Activated CD8-positive, alpha-beta T cell treated with anti-CD3 and anti-CD28 coated beads, Interleukin-2, amount 10 ng/mL, durations not matched to agents 7 days and 5 days (primary cell): Measurements from ENCODE around the gene KIF26B. TPM values are rescaled to one million over a fixed set of nuclear protein-coding genes. Genes with fewer than 3 reads are reported as not detected.

Source experiments
- ATAC-seq: fragments of 150-1000 bp; cut with Tn5 transposase; one replicate; pipeline ENCODE4 v1.10.0; 2021; ENCODE audit warnings: moderate library complexity
- CTCF ChIA-PET: fragments of 350-600 bp; sonication (Branson Sonifier 250); formaldehyde crosslinking; loops from one replicate; lab custom pipeline; 2021; ENCODE audit warnings: antibody characterized with exemption; lab: Charles Lee
- POLR2A ChIA-PET: fragments of 350-600 bp; sonication (Branson Sonifier 250); formaldehyde crosslinking; loops from one replicate; lab custom pipeline; 2021; ENCODE audit warnings: antibody characterized with exemption; lab: Charles Lee
- DNase-seq: peaks from one replicate; pipeline ENCODE4 v3.0.0-alpha.2; 2020
- H3K27ac Mint-ChIP-seq: one replicate; pipeline ENCODE4 v1.8.0; 2021; ENCODE audit warnings: mild to moderate bottlenecking, mixed read lengths
- H3K27me3 Mint-ChIP-seq: one replicate; pipeline ENCODE4 v1.8.0; 2021; ENCODE audit warnings: low read depth, mixed read lengths
- H3K36me3 Mint-ChIP-seq: one replicate; pipeline ENCODE4 v1.8.0; 2021; ENCODE audit warnings: low read depth, mixed read lengths
- H3K4me1 Mint-ChIP-seq: one replicate; pipeline ENCODE4 v1.8.0; 2021; ENCODE audit warnings: low read depth, mixed read lengths
- H3K4me3 Mint-ChIP-seq: one replicate; pipeline ENCODE4 v1.8.0; 2021; ENCODE audit warnings: mild to moderate bottlenecking, mixed read lengths
- H3K9me3 Mint-ChIP-seq: one replicate; pipeline ENCODE4 v1.8.0; 2022; ENCODE audit warnings: mixed read lengths; ENCODE audit not compliant: insufficient read depth
- total RNA-seq, 2 experiments: library from RNA; stranded (reverse); gene quantifications; one replicate each; pipeline ENCODE4 v1.2.3, GENCODE V29; 2021

Gene KIF26B
- total RNA-seq, 2 experiments from 2014 or later, result 0.03 to 0.08 TPM

- DNase-seq (no peak), ATAC-seq (no peak)
- Mint-ChIP-seq H3K27me3 (peaks cover 15% of the 10 kb centered on the region), H3K4me1 (peaks cover 8% of the 10 kb centered on the region), H3K27ac (no peak overlapping the region), H3K9me3 (no peaks in the 10 kb centered on the region), H3K36me3 (no peaks in the 10 kb centered on the region), H3K4me3 (no peak overlapping the region)
- ChIA-PET CTCF (no interaction called here), POLR2A (no interaction called here)
These were observed 44.1 kb downstream of the KIF26B start for GRCh38 chr1:245198748-245199516.

- no peak overlapping the region for H3K27ac Mint-ChIP-seq
- CTCF ChIA-PET, result no interaction called here
- H3K4me3 Mint-ChIP-seq, result no peak overlapping the region
- no peak for DNase-seq
- peaks cover 13% of the 10 kb centered on the region for H3K27me3 Mint-ChIP-seq
- no peak for ATAC-seq
- no peaks in the 10 kb centered on the region for H3K36me3 Mint-ChIP-seq
- POLR2A ChIA-PET, result no interaction called here
- H3K9me3 Mint-ChIP-seq, result no peaks in the 10 kb centered on the region
- H3K4me1 Mint-ChIP-seq, result peaks cover 8% of the 10 kb centered on the region
These were observed 45.4 kb downstream of the KIF26B start for GRCh38 chr1:245200146-245200545.

GRCh38 chr1:245201201-245201600, 46.4 kb downstream of the KIF26B start:
- H3K27ac Mint-ChIP-seq, result no peak overlapping the region
- H3K27me3 Mint-ChIP-seq, result peaks cover 11% of the 10 kb centered on the region
- H3K4me1 Mint-ChIP-seq, result peaks cover 8% of the 10 kb centered on the region
- ATAC-seq (no peak), DNase-seq (no peak)
- no peak overlapping the region for H3K4me3 Mint-ChIP-seq
- POLR2A ChIA-PET, result no interaction called here
- H3K36me3 Mint-ChIP-seq, result no peaks in the 10 kb centered on the region
- CTCF ChIA-PET, result no interaction called here
- H3K9me3 Mint-ChIP-seq, result no peaks in the 10 kb centered on the region

GRCh38 chr1:245201827-245202226, 47.0 kb downstream of the KIF26B start:
- peaks cover 8% of the 10 kb centered on the region for H3K4me1 Mint-ChIP-seq
- no peak for DNase-seq
- no peak for ATAC-seq
- H3K9me3 Mint-ChIP-seq, result peaks cover 2% of the 10 kb centered on the region
- peaks cover 3% of the 10 kb centered on the region for H3K36me3 Mint-ChIP-seq
- no peak overlapping the region for H3K4me3 Mint-ChIP-seq
- ChIA-PET POLR2A (no interaction called here), CTCF (no interaction called here)
- H3K27ac Mint-ChIP-seq, result no peak overlapping the region
- peaks cover 11% of the 10 kb centered on the region for H3K27me3 Mint-ChIP-seq

GRCh38 chr1:245205396-245205795, 50.6 kb downstream of the KIF26B start:
- no peak overlapping the region for H3K27ac Mint-ChIP-seq
- ATAC-seq (no peak), DNase-seq (no peak)
- H3K4me1 Mint-ChIP-seq, result peaks cover 6% of the 10 kb centered on the region
- peaks cover 11% of the 10 kb centered on the region for H3K9me3 Mint-ChIP-seq
- H3K4me3 Mint-ChIP-seq, result no peak overlapping the region
- POLR2A ChIA-PET, result no interaction called here
- H3K36me3 Mint-ChIP-seq, result peaks cover 3% of the 10 kb centered on the region
- H3K27me3 Mint-ChIP-seq, result no peaks in the 10 kb centered on the region
- CTCF ChIA-PET, result no interaction called here

- ChIA-PET CTCF (no interaction called here), POLR2A (no interaction called here)
- Mint-ChIP-seq H3K9me3 (peaks cover 11% of the 10 kb centered on the region), H3K4me1 (peaks cover 6% of the 10 kb centered on the region), H3K36me3 (peaks cover 3% of the 10 kb centered on the region), H3K27me3 (no peaks in the 10 kb centered on the region), H3K27ac (no peak overlapping the region), H3K4me3 (no peak overlapping the region)
- no peak for ATAC-seq
- DNase-seq, result no peak
These were observed 51.1 kb downstream of the KIF26B start for GRCh38 chr1:245205864-245206263.

GRCh38 chr1:245207056-245207638, 52.4 kb downstream of the KIF26B start:
- H3K4me3 Mint-ChIP-seq, result no peak overlapping the region
- ChIA-PET CTCF (no interaction called here), POLR2A (no interaction called here)
- H3K36me3 Mint-ChIP-seq, result peaks cover 3% of the 10 kb centered on the region
- ATAC-seq (no peak), DNase-seq (no peak)
- no peak overlapping the region for H3K27ac Mint-ChIP-seq
- H3K4me1 Mint-ChIP-seq, result peaks cover under 1% of the 10 kb centered on the region
- H3K27me3 Mint-ChIP-seq, result no peaks in the 10 kb centered on the region
- peaks cover 11% of the 10 kb centered on the region for H3K9me3 Mint-ChIP-seq

GRCh38 chr1:245207801-245208200, 53.0 kb downstream of the KIF26B start:
- H3K27ac Mint-ChIP-seq, result no peak overlapping the region
- CTCF ChIA-PET, result no interaction called here

GRCh38 chr1:245209658-245210435, 55.1 kb downstream of the KIF26B start:
- DNase-seq (no peak), ATAC-seq (no peak)
- Mint-ChIP-seq H3K4me1 (no peaks in the 10 kb centered on the region), H3K36me3 (peaks cover 3% of the 10 kb centered on the region), H3K27ac (no peak overlapping the region), H3K27me3 (no peaks in the 10 kb centered on the region), H3K9me3 (peaks cover 11% of the 10 kb centered on the region), H3K4me3 (no peak overlapping the region)
- ChIA-PET POLR2A (no interaction called here), CTCF (interaction anchor here (1.2 kb wide), 1 partner anchor 53 kb away, joined by 4 read pairs; no protein-coding TSS in a partner anchor)

More at GRCh38 chr1:245207801-245208200, 53.0 kb downstream of the KIF26B start:
- H3K4me3 Mint-ChIP-seq, result no peak overlapping the region
- POLR2A ChIA-PET, result no interaction called here
- no peaks in the 10 kb centered on the region for H3K27me3 Mint-ChIP-seq
- no peaks in the 10 kb centered on the region for H3K4me1 Mint-ChIP-seq
- H3K9me3 Mint-ChIP-seq, result peaks cover 11% of the 10 kb centered on the region
- no peak for DNase-seq
- ATAC-seq, result no peak
- peaks cover 3% of the 10 kb centered on the region for H3K36me3 Mint-ChIP-seq

GRCh38 chr1:245211035-245211749, 56.4 kb downstream of the KIF26B start:
- H3K36me3 Mint-ChIP-seq, result peaks cover 3% of the 10 kb centered on the region
- DNase-seq (no peak), ATAC-seq (no peak)
- no peak overlapping the region for H3K27ac Mint-ChIP-seq
- no peaks in the 10 kb centered on the region for H3K27me3 Mint-ChIP-seq
- H3K4me1 Mint-ChIP-seq, result no peaks in the 10 kb centered on the region
- ChIA-PET POLR2A (no interaction called here), CTCF (no interaction called here)
- no peak overlapping the region for H3K4me3 Mint-ChIP-seq
- peaks cover 11% of the 10 kb centered on the region for H3K9me3 Mint-ChIP-seq

GRCh38 chr1:245211761-245212160, 57.0 kb downstream of the KIF26B start:
- DNase-seq (no peak), ATAC-seq (no peak)
- H3K27me3 Mint-ChIP-seq, result no peaks in the 10 kb centered on the region
- H3K36me3 Mint-ChIP-seq, result peaks cover 1% of the 10 kb centered on the region
- no peak overlapping the region for H3K4me3 Mint-ChIP-seq
- no peak overlapping the region for H3K27ac Mint-ChIP-seq
- ChIA-PET CTCF (no interaction called here), POLR2A (no interaction called here)
- H3K4me1 Mint-ChIP-seq, result no peaks in the 10 kb centered on the region
- peaks cover 10% of the 10 kb centered on the region for H3K9me3 Mint-ChIP-seq
